H1 (cell line): ENCODE results near the gene GATAD2B. TPM values are rescaled to one million over a fixed set of nuclear protein-coding genes. Genes with fewer than 3 reads are reported as not detected.

Experiments
- CTCF ChIA-PET: fragments of 300-600 bp; sonication (Branson Sonifier 250); formaldehyde crosslinking; loops from one replicate; lab custom pipeline; 2021; ENCODE audit not compliant: partially characterized antibody; lab: Charles Lee
- POLR2A ChIA-PET: fragments of 300-600 bp; sonication (Branson Sonifier 250); formaldehyde crosslinking; loops from one replicate; lab custom pipeline; 2021; ENCODE audit warnings: inconsistent platforms; ENCODE audit not compliant: partially characterized antibody; lab: Charles Lee
- DNase-seq, 2 experiments: peaks; one replicate each; pipeline versions ENCODE4 v3.0.0 to v3.0.0-alpha.2; 2010 to 2022; ENCODE audit warnings: low spot score in 2 of 2, low read depth in 1 of 2, mixed read lengths in 1 of 2
- FAIRE-seq: peaks from 2 replicates; lab custom pipeline; 2011; peaks lifted over from hg19 to GRCh38; lab: Jason Lieb, UNC
- H2AFZ ChIP-seq: 2 replicates; pipeline ENCODE4 v1.8.1; 2012; ENCODE audit warnings: low read length, inconsistent platforms
- H2AK5ac ChIP-seq: 2 replicates; pipeline ENCODE4 v1.6.1; 2013; ENCODE audit warnings: low read depth, low read length
- H2BK120ac ChIP-seq: replicated peaks from 2 replicates; pipeline ENCODE3; 2013; ENCODE audit warnings: low read depth, low read length, inconsistent platforms
- H2BK12ac ChIP-seq: 2 replicates; pipeline ENCODE4 v1.6.1; 2013; ENCODE audit warnings: low read depth, low read length
- H2BK15ac ChIP-seq: 2 replicates; pipeline ENCODE4 v1.6.1; 2013; ENCODE audit warnings: low read length
- H2BK20ac ChIP-seq: 2 replicates; pipeline ENCODE4 v1.6.1; 2013; ENCODE audit warnings: low read length
- H2BK5ac ChIP-seq: 2 replicates; pipeline ENCODE4 v1.6.1; 2013; ENCODE audit warnings: low read depth, low read length
- H3K14ac ChIP-seq: 2 replicates; pipeline ENCODE4 v1.6.1; 2013; ENCODE audit warnings: inconsistent platforms; ENCODE audit not compliant: insufficient read length
- H3K18ac ChIP-seq: 2 replicates; pipeline ENCODE4 v1.6.1; 2013; ENCODE audit warnings: low read length; ENCODE audit errors: extremely low read depth
- H3K23ac ChIP-seq: 2 replicates; pipeline ENCODE4 v1.6.1; 2013; ENCODE audit warnings: inconsistent platforms; ENCODE audit not compliant: insufficient read length
- H3K23me2 ChIP-seq: 2 replicates; pipeline ENCODE4 v1.6.1; 2013; ENCODE audit warnings: low read depth, low read length
- H3K27ac ChIP-seq: 2 replicates; pipeline ENCODE4 v1.6.1; 2011; ENCODE audit warnings: low read depth, low read length, inconsistent platforms
- H3K27me3 ChIP-seq, 4 experiments: replicated peaks in 1 of 4; 1 replicate in 1 of 4; 2 replicates in 3 of 4; pipeline versions ENCODE4 v1.6.1 to v1.8.1; 2011 to 2013; ENCODE audit warnings: low read length in 3 of 4, mild to moderate bottlenecking in 3 of 4, inconsistent platforms in 2 of 4, mixed read lengths in 2 of 4, moderate library complexity in 1 of 4; ENCODE audit not compliant: control insufficient read depth in 3 of 4, insufficient read depth in 3 of 4; ENCODE audit errors: extremely low read depth in 1 of 4
- H3K36me3 ChIP-seq, 4 experiments: 2 replicates each; pipeline versions ENCODE4 v1.6.1 to v1.8.1; 2011 to 2013; ENCODE audit warnings: mild to moderate bottlenecking in 4 of 4, low read length in 3 of 4, moderate library complexity in 2 of 4, control low read depth in 1 of 4, inconsistent platforms in 1 of 4; ENCODE audit not compliant: insufficient read depth in 4 of 4, control insufficient read depth in 2 of 4
- H3K4ac ChIP-seq: replicated peaks from 2 replicates; pipeline ENCODE3; 2013; ENCODE audit warnings: low read length, low read depth, mixed read lengths, inconsistent platforms; ENCODE audit not compliant: insufficient read length
- H3K4me1 ChIP-seq, 4 experiments: replicated peaks in 1 of 4; 1 replicate in 1 of 4; 2 replicates in 3 of 4; pipeline versions ENCODE4 v1.6.1 to v1.8.1; 2011 to 2013; ENCODE audit warnings: low read length in 3 of 4, inconsistent platforms in 2 of 4, mixed read lengths in 1 of 4; ENCODE audit not compliant: insufficient read depth in 4 of 4, control insufficient read depth in 3 of 4
- H3K4me2 ChIP-seq, 2 experiments: 2 replicates each; pipeline versions ENCODE4 v1.6.1 to v1.8.1; 2011 to 2013; ENCODE audit warnings: low read depth in 2 of 2, low read length in 2 of 2, control low read depth in 1 of 2, inconsistent platforms in 1 of 2, mild to moderate bottlenecking in 1 of 2; ENCODE audit not compliant: insufficient read depth in 1 of 2
- H3K4me3 ChIP-seq, 4 experiments: fragments of 200-600, 300-600 bp in 1 of 4; sonication (generic), shearing (Covaris generic), sonication (Bioruptor Twin) in 1 of 4; 2 replicates each; pipeline versions ENCODE4 v1.5.1 to v1.8.1; 2011 to 2016; ENCODE audit warnings: low read length in 4 of 4, low read depth in 3 of 4, control low read depth in 2 of 4, inconsistent platforms in 2 of 4, mild to moderate bottlenecking in 2 of 4, mixed read lengths in 1 of 4, moderate library complexity in 1 of 4; ENCODE audit not compliant: insufficient read depth in 2 of 4; ENCODE audit errors: extremely low read depth in 1 of 4
- H3K56ac ChIP-seq: replicated peaks from 2 replicates; pipeline ENCODE3; 2013; ENCODE audit warnings: low read depth, mild to moderate bottlenecking, mixed read lengths, low read length, inconsistent platforms; ENCODE audit not compliant: insufficient read length
- H3K79me1 ChIP-seq: 2 replicates; pipeline ENCODE4 v1.6.1; 2013; ENCODE audit warnings: low read depth, low read length, control low read depth
- H3K79me2 ChIP-seq, 2 experiments: 2 replicates each; pipeline versions ENCODE4 v1.6.1 to v1.8.1; 2012 to 2013; ENCODE audit warnings: low read length in 2 of 2, mild to moderate bottlenecking in 2 of 2, inconsistent platforms in 1 of 2; ENCODE audit not compliant: insufficient read depth in 2 of 2, control insufficient read depth in 1 of 2
- H3K9ac ChIP-seq, 4 experiments: replicated peaks in 1 of 4; 1 replicate in 1 of 4; 2 replicates in 3 of 4; pipeline versions ENCODE4 v1.6.1 to v1.8.1; 2011 to 2013; ENCODE audit warnings: low read depth in 3 of 4, low read length in 3 of 4, control low read depth in 2 of 4, mild to moderate bottlenecking in 2 of 4, moderate library complexity in 2 of 4, inconsistent platforms in 1 of 4; ENCODE audit errors: extremely low read depth in 1 of 4
- H3K9me3 ChIP-seq, 2 experiments: 2 replicates each; pipeline versions ENCODE4 v1.6.1 to v1.8.1; 2012 to 2013; ENCODE audit warnings: mild to moderate bottlenecking in 2 of 2, moderate library complexity in 2 of 2, control low read depth in 1 of 2, inconsistent platforms in 1 of 2, low read depth in 1 of 2, low read length in 1 of 2, mixed read lengths in 1 of 2; ENCODE audit not compliant: insufficient read depth in 2 of 2
- H4K20me1 ChIP-seq, 2 experiments: replicated peaks in 1 of 2; 2 replicates each; pipeline versions ENCODE3 to v1.8.1; 2011 to 2013; ENCODE audit warnings: inconsistent platforms in 2 of 2, low read length in 2 of 2, mild to moderate bottlenecking in 1 of 2; ENCODE audit not compliant: insufficient read depth in 2 of 2, control insufficient read depth in 1 of 2
- H4K5ac ChIP-seq: 2 replicates; pipeline ENCODE4 v1.6.1; 2013; ENCODE audit warnings: low read length, low read depth, mixed read lengths, inconsistent platforms; ENCODE audit not compliant: insufficient read length
- H4K8ac ChIP-seq: 2 replicates; pipeline ENCODE4 v1.8.0; 2013; ENCODE audit warnings: mild to moderate bottlenecking, moderate library complexity, low read length, inconsistent platforms; ENCODE audit not compliant: insufficient read depth; ENCODE audit errors: extremely low read depth
- H4K91ac ChIP-seq: replicated peaks from 2 replicates; pipeline ENCODE3; 2013; ENCODE audit warnings: low read length, mixed read lengths, inconsistent platforms; ENCODE audit not compliant: insufficient read length
- CBX5 ChIP-seq: fragments of 300-800, 300-1000 bp; sonication (generic); IDR thresholded peaks from 2 replicates; pipeline ENCODE4 v1.7.1; 2016; ENCODE audit warnings: antibody characterized with exemption, low read length, low read depth
- CHD2 ChIP-seq: IDR thresholded peaks from 2 replicates; pipeline ENCODE4 v1.6.1; 2012; ENCODE audit warnings: low read length, improper control_type of control experiment
- CREB1 ChIP-seq: IDR thresholded peaks from 2 replicates; pipeline ENCODE4 v1.6.1; 2012; ENCODE audit warnings: inconsistent platforms
- JUND ChIP-seq: IDR thresholded peaks from 2 replicates; pipeline ENCODE4 v1.6.1; 2011; ENCODE audit warnings: mild to moderate bottlenecking, improper control_type of control experiment, low read length
- MAFK ChIP-seq: IDR thresholded peaks from 2 replicates; pipeline ENCODE4 v1.6.1; 2012; ENCODE audit warnings: low read depth, mild to moderate bottlenecking, improper control_type of control experiment, low read length
- NRF1 ChIP-seq: IDR thresholded peaks from 2 replicates; pipeline ENCODE4 v1.6.1; 2011; ENCODE audit warnings: mild to moderate bottlenecking, low read depth, low read length, improper control_type of control experiment
- SUZ12 ChIP-seq: fragments of 200-600 bp; sonication (generic); IDR thresholded peaks from 2 replicates; pipeline ENCODE4 v1.6.1; 2012; ENCODE audit warnings: mild to moderate bottlenecking, inconsistent platforms, low read length, moderate library complexity, mixed read lengths
- TBP ChIP-seq: IDR thresholded peaks from 2 replicates; pipeline ENCODE4 v1.6.1; 2011; ENCODE audit warnings: low read depth, low read length, improper control_type of control experiment
- TEAD4 ChIP-seq: IDR thresholded peaks from 2 replicates; pipeline ENCODE4 v1.6.1; 2012; ENCODE audit warnings: low read depth, low read length, inconsistent platforms, mixed read lengths
- WGBS, 2 experiments: shearing (Covaris generic) in 1 of 2; methylation state at CpG; one replicate each; pipeline versions ENCODE4 v1.1.6 to v1.1.7; 2013 to 2015; ENCODE audit warnings: low lambda C conversion rate in 2 of 2, mixed read lengths in 2 of 2, inconsistent platforms in 1 of 2, low coverage in 1 of 2, missing lambda C conversion rate in 1 of 2; ENCODE audit not compliant: insufficient replicate concordance in 2 of 2, insufficient coverage in 1 of 2, insufficient read length in 1 of 2; ENCODE audit errors: extremely low coverage in 1 of 2, missing lambda C conversion rate in 1 of 2; 5-methylcytosine and 5-hydroxymethylcytosine counted together
- polyA plus RNA-seq, 7 experiments: library from polyadenylated mRNA; depleted of rRNA in 3 of 7; stranded (reverse) in 5 of 7; unstranded in 2 of 7; fragments of >200 nt in 5 of 7; fragments of 200-250 nt in 2 of 7; gene quantifications; 1 replicate in 5 of 7; 2 replicates in 1 of 7; 4 replicates in 1 of 7; pipeline versions ENCODE4 v1.2.1 to v1.2.3, GENCODE V29; 2011 to 2013; ENCODE audit warnings: missing spikeins in 2 of 7, mixed read lengths in 2 of 7
- total RNA-seq: library from RNA; stranded (reverse); fragmentation: NEBNext Ultra II Directional; extraction: Animal tissue kit (Norgen Biotek cat#: 25700); gene quantifications from 2 replicates; pipeline ENCODE4 v1.2.1, GENCODE V29; 2021

GATAD2B gene
- total and polyA plus RNA-seq, 2 of the 8 experiments (the other 6 are each of a cell fraction or from before 2014, with no cell fraction given), result 8.4 to 39.1 TPM

DNA sequence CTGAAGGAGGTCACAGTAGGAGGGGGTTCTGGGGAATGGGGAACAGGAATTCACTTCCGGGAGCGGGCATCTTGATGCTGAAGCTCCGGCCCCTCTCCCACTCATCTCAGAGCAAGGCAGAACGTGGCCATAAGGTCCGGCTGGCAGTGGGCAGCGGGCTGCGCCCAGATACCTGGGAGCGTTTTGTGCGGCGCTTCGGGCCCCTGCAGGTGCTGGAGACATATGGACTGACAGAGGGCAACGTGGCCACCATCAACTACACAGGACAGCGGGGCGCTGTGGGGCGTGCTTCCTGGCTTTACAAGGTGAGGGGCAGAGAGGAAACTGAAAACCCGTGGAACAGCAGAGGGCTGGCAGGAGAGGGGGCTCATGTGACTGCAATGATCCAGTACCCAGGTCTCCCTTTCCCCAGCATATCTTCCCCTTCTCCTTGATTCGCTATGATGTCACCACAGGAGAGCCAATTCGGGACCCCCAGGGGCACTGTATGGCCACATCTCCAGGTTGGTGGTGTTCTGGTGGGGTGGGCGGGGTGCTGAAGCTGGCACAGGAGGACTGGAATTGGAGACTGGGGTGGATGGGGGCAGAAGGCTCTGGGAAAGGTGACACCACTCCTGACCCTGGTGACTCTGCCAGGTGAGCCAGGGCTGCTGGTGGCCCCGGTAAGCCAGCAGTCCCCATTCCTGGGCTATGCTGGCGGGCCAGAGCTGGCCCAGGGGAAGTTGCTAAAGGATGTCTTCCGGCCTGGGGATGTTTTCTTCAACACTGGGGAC is 144.5 kb downstream of the GATAD2B start:
- no peak overlapping the region for H2AK5ac ChIP-seq
- H4K20me1 ChIP-seq, result no peaks in the 10 kb centered on the region
- no peak overlapping the region for H2BK15ac ChIP-seq
- peaks cover 0 to 17% (median 11%) of the 10 kb centered on the region in 4 experiments; a peak in 6 of 7 replicates for H3K4me1 ChIP-seq
- no peak overlapping the region for H3K18ac ChIP-seq
- H4K8ac ChIP-seq, result no peak overlapping the region
- POLR2A ChIA-PET, result interaction anchor here (1.0 to 6.3 kb wide), 4 partner anchors 119 to 214 kb away, joined by 3 to 53 read pairs (median 4); partner anchors contain the start of genes CREB3L4, RPS27 and SLC39A1
- no peak overlapping the region for H3K9ac ChIP-seq
- H3K23me2 ChIP-seq, result peaks cover 11% of the 10 kb centered on the region
- H2BK5ac ChIP-seq, result no peak overlapping the region
- CTCF ChIA-PET, result interaction anchor here (0.7 to 1.4 kb wide), 3 partner anchors 9 to 422 kb away, joined by 3 to 5 read pairs (median 4); no protein-coding TSS in a partner anchor
- H3K27ac ChIP-seq, result no peak overlapping the region
- no peak overlapping the region for H2BK12ac ChIP-seq
- H3K36me3 ChIP-seq, result peaks cover 0 to 6% (median 2%) of the 10 kb centered on the region in 4 experiments; a peak in 3 of 8 replicates
- H2AFZ ChIP-seq, result no peak overlapping the region
- H3K27me3 ChIP-seq, result no peaks in the 10 kb centered on the region; a peak in 1 of 7 replicates
- FAIRE-seq (no peak), DNase-seq (no peak)
- no peaks in the 10 kb centered on the region; a peak in 1 of 4 replicates for H3K79me2 ChIP-seq
- H2BK20ac ChIP-seq, result no peak overlapping the region
- WGBS, 2 experiments, result 94% methylated on average over 21 of the region's 22 CpGs; no CpG with 5 or more reads in 1 of the 2 experiments
- H3K4me2 ChIP-seq, result no peak overlapping the region
- no peak overlapping the region for H3K56ac ChIP-seq
- H3K79me1 ChIP-seq, result peaks cover 5% of the 10 kb centered on the region; the same call in 1 of the 2 replicates
- no peak overlapping the region for H4K91ac ChIP-seq
- no peaks in the 10 kb centered on the region for H3K9me3 ChIP-seq
- H3K23ac ChIP-seq, result no peak overlapping the region
- H3K4me3 ChIP-seq, result no peak overlapping the region
- no peak overlapping the region for H3K14ac ChIP-seq
- no peak overlapping the region for H3K4ac ChIP-seq
- no peak overlapping the region for H4K5ac ChIP-seq
- no peak overlapping the region for H2BK120ac ChIP-seq
- TF ChIP-seq SUZ12, result no peak
- TF ChIP-seq TEAD4, result no peak
- TF ChIP-seq NRF1, result no peak
- no peak for TF ChIP-seq MAFK
- no peak for TF ChIP-seq JUND
- no peak for TF ChIP-seq CREB1
- TF ChIP-seq CHD2, result no peak
- no peak for TF ChIP-seq CBX5
- TF ChIP-seq TBP, result no peak
